Measurements from ENCODE around the gene DONSON.
"Not testable (repeated sequence)": the region's sequence is repeated elsewhere in the genome, so short reads cannot be mapped to it uniquely, and the experiment has no call there.

- TF ChIP-seq CTCF, EP300, POLR2AphosphoS5, POLR2A (IDR thresholded peaks at IDR 0.05): not testable (repeated sequence)
Observed at GRCh38 chr21:33576741-33577141, 11.7 kb downstream of the DONSON start.

Data from suprapubic skin (tissue), 4 donors.